Measurements from ENCODE around the gene KIF26B. TPM values are rescaled to one million over a fixed set of nuclear protein-coding genes. Genes with fewer than 3 reads are reported as not detected.

Gene KIF26B
- total RNA-seq, 4 donors from 2014 or later: 2.4 to 6.7 (median 6.1) TPM

DNA sequence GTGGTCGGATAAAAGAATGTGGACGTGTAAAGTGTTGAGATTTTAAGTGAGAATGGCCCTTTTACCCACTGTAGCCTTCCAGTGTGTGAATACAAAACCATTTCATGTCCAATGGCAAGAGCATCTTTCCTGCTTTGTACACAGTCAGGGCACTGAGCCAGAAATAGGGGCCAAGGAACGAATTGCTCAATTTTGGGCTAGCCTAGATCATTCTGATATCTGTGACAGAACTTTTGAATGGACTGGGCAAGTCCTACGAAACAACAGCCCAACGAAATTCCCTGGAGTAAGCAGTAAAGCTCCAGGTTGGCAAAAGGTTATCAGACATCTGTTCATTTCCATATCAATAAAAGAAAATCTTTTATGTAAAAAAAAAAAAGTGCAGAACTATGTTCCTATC is 5.5 kb downstream of the KIF26B start:
- Histone ChIP-seq H3K36me3 (no peaks in the 10 kb centered on the region), H3K27me3 (no peaks in the 10 kb centered on the region), H3K4me1 (peaks cover 6 to 14% of the 10 kb centered on the region in 2 donors), H3K27ac (no peak overlapping the region), H3K9me3 (no peaks in the 10 kb centered on the region), H3K4me3 (replicated peaks in 1 of 3) (no peak overlapping the region)
- TF ChIP-seq, protein P1, sequence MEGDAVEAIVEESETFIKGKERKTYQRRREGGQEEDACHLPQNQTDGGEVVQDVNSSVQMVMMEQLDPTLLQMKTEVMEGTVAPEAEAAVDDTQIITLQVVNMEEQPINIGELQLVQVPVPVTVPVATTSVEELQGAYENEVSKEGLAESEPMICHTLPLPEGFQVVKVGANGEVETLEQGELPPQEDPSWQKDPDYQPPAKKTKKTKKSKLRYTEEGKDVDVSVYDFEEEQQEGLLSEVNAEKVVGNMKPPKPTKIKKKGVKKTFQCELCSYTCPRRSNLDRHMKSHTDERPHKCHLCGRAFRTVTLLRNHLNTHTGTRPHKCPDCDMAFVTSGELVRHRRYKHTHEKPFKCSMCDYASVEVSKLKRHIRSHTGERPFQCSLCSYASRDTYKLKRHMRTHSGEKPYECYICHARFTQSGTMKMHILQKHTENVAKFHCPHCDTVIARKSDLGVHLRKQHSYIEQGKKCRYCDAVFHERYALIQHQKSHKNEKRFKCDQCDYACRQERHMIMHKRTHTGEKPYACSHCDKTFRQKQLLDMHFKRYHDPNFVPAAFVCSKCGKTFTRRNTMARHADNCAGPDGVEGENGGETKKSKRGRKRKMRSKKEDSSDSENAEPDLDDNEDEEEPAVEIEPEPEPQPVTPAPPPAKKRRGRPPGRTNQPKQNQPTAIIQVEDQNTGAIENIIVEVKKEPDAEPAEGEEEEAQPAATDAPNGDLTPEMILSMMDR (IDR thresholded peaks at IDR 0.05): no peak
- no peak for TF ChIP-seq POLR2A (IDR thresholded peaks at IDR 0.05)
- WGBS, 2 donors: 61 to 64% methylated on average over 5 of the region's 5 CpGs
- intact Hi-C loops (cut with DNase I): no loop called here
- DNase-seq: peak in 1 of 2 donors; percentile 16

DNA sequence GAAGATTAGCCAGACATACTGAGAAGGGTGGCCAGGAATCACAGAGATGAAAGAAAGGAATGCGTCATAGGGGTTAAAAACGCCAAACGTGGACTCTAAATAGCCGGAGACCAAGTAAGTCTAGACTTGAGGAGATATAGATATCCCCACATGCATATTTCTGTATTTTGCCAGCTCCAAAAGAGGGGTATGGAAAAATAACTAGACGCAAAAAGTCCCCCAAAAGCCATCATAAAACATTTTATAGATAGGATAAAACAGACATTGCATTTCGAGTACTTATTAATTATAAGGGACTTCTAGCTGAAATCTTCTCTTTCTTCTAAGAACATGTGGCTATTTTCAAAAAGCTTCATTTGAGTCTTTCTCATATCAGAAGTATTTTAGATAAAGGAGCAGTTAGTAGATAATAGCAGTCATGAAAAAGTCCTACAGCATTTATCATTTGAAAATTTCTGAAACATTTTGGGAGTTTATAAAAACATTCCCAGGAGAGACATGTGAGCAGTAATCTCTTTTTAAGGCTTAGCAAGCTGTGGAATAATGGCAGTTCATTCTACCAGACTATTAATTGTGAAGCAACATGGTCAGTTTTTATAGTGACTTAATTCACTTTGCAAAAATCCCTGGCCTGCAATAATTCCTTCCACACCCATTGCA is 6.1 kb downstream of the KIF26B start:
- 77 to 81% methylated on average over 6 of the region's 6 CpGs for WGBS, 2 donors
- Histone ChIP-seq H3K4me3 (replicated peaks in 1 of 3) (no peak overlapping the region), H3K4me1 (peaks cover 6 to 10% of the 10 kb centered on the region in 2 donors), H3K36me3 (no peaks in the 10 kb centered on the region), H3K27ac (no peak overlapping the region), H3K9me3 (no peaks in the 10 kb centered on the region), H3K27me3 (no peaks in the 10 kb centered on the region)
- TF ChIP-seq, protein P1 (IDR thresholded peaks at IDR 0.05): no peak
- no peak for TF ChIP-seq POLR2A (IDR thresholded peaks at IDR 0.05)
- intact Hi-C loops (cut with DNase I): no loop called here
- DNase-seq: no peak

DNA sequence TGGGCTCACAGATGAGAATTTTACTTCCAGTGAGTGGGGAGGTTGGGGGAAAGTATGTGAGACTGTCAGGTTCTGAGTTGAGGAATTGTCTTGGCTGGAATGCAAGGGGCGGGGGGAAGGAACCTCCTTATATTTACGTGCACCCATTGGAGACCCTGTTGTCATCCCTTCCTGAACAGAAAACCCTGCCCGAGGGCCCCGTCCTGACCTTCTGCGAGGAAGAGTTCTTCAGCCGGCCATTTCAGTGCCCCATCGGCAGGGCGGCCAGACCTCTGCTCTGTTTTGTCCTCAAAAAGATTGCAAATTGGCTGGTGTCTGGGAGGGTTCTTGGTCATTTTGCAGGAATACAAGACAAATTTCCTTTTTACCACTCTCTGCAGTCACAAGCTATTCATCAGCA is 7.1 kb downstream of the KIF26B start:
- Histone ChIP-seq H3K9me3 (no peaks in the 10 kb centered on the region), H3K27me3 (no peaks in the 10 kb centered on the region), H3K27ac (no peak overlapping the region), H3K4me3 (replicated peaks in 1 of 3) (no peak overlapping the region), H3K36me3 (no peaks in the 10 kb centered on the region), H3K4me1 (peaks cover 4 to 8% of the 10 kb centered on the region in 2 donors)
- intact Hi-C loops (cut with DNase I): no loop called here
- 86 to 90% methylated on average over 8 of the region's 8 CpGs for WGBS, 2 donors
- DNase-seq: no peak
- no peak for TF ChIP-seq POLR2A (IDR thresholded peaks at IDR 0.05)
- TF ChIP-seq, protein P1 (IDR thresholded peaks at IDR 0.05): no peak

DNA sequence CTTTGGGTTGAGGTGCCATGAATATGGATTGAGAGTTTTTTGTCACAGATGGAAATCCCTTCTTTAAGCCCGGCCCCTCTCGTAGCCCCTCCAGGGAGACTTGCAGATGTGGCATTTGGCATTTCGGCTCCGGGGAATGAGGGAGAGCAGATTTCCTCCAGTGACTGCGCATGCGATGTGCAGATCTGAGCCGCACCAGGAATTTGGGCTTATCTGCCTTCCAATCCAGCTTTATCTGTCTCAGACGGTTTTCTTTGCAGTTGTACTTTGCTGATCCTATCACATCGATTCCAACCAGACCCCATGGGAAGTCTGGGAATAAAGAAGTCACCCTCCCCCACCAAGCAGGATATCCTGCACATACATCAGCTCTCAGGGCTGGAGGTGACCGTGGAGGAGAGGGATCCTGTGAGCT is 11.7 kb downstream of the KIF26B start:
- H3K9me3 ChIP-seq: no peaks in the 10 kb centered on the region
- H3K4me3 ChIP-seq (replicated peaks in 1 of 3): no peak overlapping the region
- WGBS, 2 donors: 9 to 36% methylated on average over 10 of the region's 10 CpGs
- H3K27me3 ChIP-seq: no peaks in the 10 kb centered on the region
- DNase-seq: peak; percentile 15
- intact Hi-C loops (cut with DNase I): no loop called here
- H3K27ac ChIP-seq: no peak overlapping the region
- H3K36me3 ChIP-seq: no peaks in the 10 kb centered on the region
- H3K4me1 ChIP-seq: peaks cover 0 to 4% of the 10 kb centered on the region in 2 donors
- TF ChIP-seq, protein P1 (IDR thresholded peaks at IDR 0.05): no peak
- no peak for TF ChIP-seq POLR2A (IDR thresholded peaks at IDR 0.05)

GRCh38 chr1:245168086-245168485 is 13.3 kb downstream of the KIF26B start:
- TF ChIP-seq, protein P1 (IDR thresholded peaks at IDR 0.05): no peak
- no peak for TF ChIP-seq POLR2A (IDR thresholded peaks at IDR 0.05)
- no peaks in the 10 kb centered on the region for H3K27me3 ChIP-seq
- no peaks in the 10 kb centered on the region for H3K9me3 ChIP-seq
- H3K27ac ChIP-seq: no peak overlapping the region
- peaks cover 0 to 4% of the 10 kb centered on the region in 2 donors for H3K4me1 ChIP-seq
- WGBS, 2 donors: 73 to 74% methylated on average over 13 of the region's 13 CpGs
- H3K36me3 ChIP-seq: no peaks in the 10 kb centered on the region
- no peak overlapping the region for H3K4me3 ChIP-seq (replicated peaks in 1 of 3)
- DNase-seq: peak in 1 of 2 donors; percentile 20
- intact Hi-C loops (cut with DNase I): no loop called here
